Measurements from ENCODE around the gene CCDC8.

GRCh38 chr19:46447006-46447405 is 33.6 kb upstream of the CCDC8 start:
- TF ChIP-seq CTCF (IDR thresholded peaks at IDR 0.05) = no peak
- TF ChIP-seq POLR2AphosphoS5 (IDR thresholded peaks at IDR 0.05) = no peak
- no peak for TF ChIP-seq POLR2A (IDR thresholded peaks at IDR 0.05)
